ENCODE results near the gene ALKBH4. TPM values are rescaled to one million over a fixed set of nuclear protein-coding genes. Genes with fewer than 3 reads are reported as not detected.
"Not testable (repeated sequence)": the region's sequence is repeated elsewhere in the genome, so short reads cannot be mapped to it uniquely, and the experiment has no call there.

The ALKBH4 gene
- total RNA-seq, 1 donor from 2014 or later: 7.0 TPM

DNA sequence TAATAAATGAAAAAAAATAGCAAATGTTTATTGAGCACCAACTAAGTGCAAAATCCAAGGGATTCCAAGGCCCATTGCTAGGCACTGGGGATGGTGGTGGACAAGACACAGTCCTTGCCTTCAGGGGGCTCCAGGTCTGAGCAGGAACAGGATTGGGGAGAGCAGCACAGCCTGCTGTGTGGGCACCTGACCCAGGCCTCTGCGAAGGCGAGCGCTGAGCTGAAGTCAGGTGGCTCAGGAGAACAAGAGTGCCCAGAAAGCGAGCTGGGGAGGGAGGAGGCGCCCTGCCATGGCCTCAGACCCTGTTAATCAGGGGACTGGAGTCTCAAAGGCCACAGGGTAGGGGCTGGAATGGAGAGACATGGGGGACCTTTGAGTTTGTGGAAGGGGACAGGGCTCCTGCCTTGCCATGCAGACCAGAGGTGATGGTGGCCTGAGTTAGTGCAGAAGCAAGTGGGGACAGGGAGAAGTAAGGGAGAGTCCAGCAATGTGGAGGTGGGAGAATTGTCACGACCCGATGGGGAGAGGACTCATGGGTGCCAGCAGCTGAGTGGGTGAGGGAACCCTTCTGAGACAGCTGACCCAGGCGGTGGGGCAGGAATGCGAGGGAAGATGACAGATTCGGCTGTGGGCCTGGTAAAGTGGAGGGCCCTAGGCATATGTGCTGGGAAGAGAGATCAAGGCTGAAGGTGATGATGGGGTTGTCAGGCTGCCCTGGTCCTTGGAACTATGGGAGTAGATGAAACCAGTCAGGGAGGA is 35.3 kb downstream of the ALKBH4 start:
- DNase-seq (ENCODE audit: low spot score): no peak

DNA sequence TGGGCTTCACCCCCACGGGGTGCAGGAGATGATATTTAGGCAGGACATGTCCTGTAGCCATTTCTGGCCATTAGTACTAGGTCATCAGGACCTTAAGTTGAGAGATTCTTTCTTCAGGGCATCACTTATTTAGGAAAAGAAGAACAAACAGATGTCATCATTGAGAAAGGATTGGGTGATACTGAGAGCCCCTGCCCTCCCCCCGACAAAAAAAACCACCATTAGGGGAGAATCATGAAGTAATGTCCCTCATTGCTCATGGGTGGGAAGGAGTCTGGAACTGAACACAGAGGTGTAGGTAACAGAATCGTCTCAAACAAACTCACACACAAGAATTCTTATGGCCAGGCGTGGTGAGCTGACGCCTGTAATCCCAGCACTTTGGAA is 37.7 kb downstream of the ALKBH4 start:
- DNase-seq (ENCODE audit: low spot score): no peak

DNA sequence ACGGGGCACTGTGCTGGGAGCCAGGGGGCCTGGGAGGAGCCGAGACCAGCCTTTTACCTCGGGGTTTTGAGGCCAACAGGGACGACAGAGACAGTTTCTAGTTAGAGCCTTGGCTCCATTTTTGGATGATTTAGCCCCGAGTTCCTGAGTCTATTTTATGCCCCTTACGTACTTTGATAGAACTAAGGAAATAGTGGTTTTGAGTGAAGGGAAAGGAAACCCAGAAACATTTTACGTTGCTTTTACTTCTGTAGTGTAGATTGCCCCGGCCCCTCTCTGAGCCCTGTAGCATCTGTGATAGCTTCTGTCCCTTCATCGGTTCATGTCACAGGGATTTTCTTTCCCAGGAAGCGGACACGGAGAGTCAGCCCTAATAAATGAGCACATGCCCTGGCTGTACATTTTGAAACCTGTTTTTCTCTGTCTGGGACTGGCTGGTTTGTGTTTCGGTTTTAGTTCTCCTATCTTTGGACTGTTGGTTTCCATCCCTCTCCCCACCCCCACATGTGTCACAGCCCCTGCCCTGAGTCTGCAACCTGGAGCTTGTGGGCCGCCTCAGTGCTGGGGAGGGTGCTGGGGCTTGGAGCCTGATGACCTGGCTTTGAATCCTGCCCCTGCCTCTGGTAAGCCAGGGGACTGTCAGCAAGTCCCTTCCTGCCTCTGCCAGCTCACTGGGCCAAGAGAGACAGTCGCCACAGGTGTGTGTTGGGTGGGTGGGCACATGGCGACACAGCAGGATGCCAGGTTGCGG is 38.2 kb downstream of the ALKBH4 start:
- DNase-seq (ENCODE audit: low spot score): no peak

DNA sequence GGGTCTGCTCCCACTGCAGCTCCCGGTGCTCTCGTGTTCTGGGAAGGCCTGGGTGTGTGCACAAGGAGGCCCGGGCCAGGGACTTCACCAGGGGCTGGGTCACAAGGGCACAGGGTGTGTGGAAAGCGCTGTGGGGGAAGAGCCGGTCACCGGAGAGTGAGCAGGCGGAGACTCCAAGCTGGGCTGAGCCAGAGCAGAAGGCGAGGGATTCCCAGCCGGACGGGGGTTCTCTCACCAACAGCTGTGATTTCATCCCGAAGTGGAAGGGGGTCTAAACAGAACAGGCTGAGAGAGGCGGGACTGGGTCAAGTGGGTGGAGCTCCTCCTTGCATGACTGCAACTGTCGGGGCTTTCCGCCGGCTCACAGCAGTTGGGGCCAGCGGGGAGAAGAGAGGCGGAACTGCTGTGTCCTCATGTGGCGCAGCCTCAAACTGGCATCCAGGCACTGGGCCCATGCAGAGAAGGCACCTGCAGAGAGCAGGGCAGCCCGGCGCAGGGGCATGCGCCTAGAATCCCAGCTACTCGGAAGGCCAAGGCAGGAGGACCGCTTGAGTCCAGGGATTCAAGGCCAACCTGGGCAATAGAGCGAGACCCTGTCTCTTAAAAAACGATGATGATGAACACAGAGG is 38.9 kb downstream of the ALKBH4 start:
- DNase-seq (ENCODE audit: low spot score): no peak

DNA sequence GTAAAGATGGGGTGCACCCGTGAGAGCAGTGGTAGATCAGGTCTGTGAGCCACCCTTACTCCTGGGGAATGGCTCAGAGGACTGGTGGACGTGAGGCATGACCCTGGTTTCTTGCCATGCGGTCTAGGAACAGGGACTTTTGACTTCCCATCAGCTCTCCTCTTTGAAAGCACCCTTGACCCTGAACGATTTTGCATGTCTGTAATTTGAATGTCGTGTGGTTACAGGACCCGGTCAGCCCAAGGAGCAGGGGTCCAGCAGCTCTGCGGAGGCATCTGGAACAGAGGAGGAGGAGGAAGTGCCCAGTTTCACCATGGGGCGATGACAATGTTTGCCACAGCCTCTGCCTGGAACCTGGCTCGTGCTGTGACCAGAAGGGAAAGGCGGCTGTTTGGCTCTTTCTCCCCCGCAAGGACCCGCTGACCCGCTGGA is 39.9 kb downstream of the ALKBH4 start:
- no peak for DNase-seq (ENCODE audit: low spot score)

DNA sequence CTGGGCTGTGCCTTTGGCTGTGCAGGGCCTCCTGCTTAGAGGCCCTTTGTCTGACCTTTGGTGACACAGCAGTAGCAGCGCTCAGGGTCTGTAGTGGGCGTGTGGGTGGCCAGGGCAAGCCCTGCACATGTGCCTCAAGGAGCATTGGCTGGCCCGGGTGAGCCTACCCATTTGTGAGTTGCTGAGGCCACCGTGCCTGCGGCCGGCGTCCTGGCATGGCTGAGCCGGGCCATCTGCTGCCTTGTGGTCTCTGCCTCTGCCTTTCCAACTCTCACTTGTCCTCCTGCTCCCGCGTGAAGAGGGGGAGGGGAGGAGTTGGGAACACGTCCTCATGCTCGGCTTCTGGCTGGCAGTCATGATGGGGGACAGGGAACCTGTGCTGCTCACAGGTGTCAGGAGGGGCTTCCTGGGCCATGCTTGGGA is 40.5 kb downstream of the ALKBH4 start:
- no peak for DNase-seq (ENCODE audit: low spot score)

DNA sequence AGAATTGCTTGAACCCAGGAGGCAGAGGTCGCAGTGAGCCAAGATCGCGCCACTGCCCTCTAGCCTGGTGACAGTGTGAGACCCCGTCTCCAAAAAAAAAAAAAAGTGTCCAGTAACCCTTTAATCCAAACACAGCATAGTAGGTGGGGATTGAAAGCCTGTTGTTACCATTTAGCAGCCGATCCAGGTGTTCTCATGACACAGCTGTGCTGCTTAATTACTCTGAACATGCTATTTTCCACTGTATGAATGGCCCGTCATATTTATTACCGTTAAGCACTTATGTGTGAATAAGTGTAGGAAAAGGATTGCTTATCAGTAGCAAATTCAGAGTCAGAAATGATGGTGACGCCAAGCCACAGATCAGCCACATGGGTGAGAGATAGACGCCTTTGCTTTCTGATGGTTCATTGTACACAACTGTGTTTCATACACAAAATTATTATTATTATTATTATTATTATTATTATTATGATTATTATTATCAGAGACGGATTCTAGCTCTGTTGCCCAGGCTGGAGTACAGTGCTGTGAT is 42.9 kb downstream of the ALKBH4 start:
- no peak for DNase-seq (ENCODE audit: low spot score)

DNA sequence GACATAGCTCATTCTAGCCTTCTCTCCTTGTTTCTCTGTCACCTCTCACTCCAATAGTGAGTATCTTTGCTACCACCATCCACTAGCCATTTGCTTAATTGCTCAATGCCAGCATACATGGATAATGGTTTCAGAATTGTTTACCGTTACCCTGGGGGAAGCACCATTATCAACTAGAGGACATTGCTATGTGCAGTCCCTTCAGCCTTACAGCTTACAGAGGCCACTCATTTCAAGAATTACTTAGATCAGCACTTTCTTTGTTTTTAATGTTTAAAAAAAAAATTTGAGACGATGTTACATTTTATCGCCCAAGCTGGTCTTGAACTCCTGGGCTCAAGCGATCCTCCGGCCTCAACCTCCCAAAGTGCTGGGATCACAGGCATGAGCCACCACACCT is 46.1 kb downstream of the ALKBH4 start:
- DNase-seq (ENCODE audit: low spot score): no peak

DNA sequence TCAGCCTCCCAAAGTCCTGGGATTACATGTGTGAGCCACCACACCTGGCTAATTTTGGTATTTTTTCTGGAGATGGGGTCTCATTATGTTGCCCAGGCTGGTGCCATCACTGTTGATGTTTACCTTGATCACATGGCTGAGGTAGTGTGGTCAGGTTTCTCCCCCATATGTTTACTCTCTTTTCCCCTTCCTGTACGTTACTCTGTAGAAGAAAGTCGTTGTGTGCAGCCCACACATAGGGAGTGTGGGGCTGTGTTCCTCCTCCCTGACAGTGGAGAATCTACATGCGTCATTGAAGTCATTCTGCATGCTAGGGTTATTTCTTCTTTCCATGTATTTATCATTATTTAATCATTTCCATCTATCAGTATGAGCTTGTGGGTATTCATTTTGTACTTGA is 47.6 kb downstream of the ALKBH4 start:
- no peak for DNase-seq (ENCODE audit: low spot score)

DNA sequence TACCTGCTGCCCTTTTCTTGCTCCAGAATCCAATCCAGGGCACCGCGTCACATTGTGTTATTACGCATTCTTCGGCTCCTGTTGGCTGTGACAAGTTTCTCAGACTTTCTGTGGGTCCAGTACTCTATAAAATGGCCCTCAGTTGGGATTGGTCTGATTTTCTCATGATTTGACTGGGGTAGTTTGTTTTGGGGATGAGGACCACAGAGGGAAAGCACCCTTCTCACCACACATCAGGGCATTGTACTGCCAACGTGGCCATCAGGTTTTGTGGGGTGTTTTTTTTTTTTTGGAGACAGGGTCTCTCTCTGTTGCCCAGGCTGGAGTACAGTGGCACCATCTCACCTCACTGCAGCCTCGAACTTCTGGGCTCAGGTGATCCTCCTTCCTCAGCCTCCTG is 48.3 kb downstream of the ALKBH4 start:
- no peak for DNase-seq (ENCODE audit: low spot score)

DNA sequence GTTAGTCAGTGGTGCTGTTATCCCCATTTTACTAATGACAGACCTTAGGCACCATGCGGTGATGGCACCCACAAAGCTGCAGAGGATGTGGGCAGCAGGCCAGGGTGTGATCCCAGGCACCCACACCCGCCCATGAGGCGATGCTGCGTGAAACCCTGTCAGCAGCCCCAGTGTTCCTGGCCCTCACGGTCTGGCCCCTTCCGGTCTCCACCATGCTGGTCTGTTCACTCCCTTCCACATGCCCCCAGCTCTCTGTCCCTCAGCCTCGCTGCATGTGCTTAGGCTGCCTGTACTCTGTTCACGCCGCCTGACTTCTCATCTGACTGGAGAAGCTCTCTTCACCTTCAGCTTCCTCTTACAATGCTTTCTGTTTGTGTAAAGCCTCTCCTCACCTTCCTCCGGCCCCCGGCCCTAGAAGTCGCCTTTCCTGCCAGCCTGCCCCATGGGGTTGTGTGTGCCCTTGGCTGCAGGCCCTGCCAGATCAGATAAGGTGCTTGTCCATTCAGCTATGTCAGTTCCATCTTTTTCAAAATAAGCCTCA is 48.9 kb downstream of the ALKBH4 start:
- no peak for DNase-seq (ENCODE audit: low spot score)

DNA sequence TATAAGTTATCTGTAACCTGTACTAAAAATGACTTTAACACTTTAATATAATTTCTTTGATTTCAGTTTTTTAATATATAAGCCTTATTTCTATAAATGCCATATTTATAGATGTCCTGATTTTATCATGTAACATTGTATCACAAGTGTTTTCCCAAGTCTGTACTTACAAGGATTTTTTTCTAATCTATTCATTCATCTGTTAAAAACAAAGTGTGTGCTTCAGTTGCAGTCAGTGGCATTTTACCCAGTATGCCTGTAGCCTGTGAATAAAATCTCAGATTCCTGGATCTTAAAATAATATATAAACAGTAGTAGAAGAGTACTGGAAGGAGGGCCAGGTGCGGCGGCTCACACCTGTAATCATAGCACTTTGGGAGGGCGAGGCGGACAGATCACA is 51.1 kb downstream of the ALKBH4 start:
- no peak for DNase-seq (ENCODE audit: low spot score)

DNA sequence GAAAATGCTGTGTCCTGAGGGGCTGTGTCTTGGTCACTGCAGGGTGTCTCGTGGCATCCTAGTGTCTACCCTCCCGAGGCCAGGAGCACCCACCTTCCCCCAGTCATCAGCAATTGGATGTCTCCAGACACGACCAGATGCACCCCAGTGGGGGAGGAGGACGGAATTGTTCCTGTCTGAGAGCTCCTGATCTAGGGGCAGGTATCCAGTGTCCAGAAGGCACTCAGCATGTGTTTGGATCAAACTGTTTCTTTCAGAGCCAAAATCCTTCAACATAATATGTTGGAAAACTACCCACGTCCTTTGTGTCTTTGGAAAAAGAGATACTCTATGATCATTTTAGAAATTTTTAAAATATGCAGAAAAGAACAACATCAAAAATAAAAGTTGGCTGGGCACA is 51.6 kb downstream of the ALKBH4 start:
- DNase-seq (ENCODE audit: low spot score): no peak

DNA sequence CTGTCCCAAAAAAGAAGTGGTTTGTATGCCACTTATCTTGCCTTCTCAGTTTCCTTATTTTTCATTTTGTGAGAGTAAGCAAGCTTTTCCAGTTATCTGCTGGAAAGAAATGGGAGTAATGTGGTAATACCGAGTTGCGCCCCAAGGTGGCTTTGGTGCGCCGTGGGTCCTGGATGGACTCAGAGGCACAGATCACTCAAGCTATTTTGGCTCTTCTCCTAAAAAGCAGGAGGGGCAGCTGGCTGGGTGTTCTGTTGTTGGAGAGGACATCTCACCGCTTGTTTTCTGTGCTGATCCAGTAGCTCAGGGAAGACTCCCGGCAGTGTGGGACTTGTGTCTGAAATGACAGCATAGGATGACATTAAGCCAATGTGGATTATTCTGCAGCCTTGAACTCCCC is 52.1 kb downstream of the ALKBH4 start:
- no peak for DNase-seq (ENCODE audit: low spot score)

DNA sequence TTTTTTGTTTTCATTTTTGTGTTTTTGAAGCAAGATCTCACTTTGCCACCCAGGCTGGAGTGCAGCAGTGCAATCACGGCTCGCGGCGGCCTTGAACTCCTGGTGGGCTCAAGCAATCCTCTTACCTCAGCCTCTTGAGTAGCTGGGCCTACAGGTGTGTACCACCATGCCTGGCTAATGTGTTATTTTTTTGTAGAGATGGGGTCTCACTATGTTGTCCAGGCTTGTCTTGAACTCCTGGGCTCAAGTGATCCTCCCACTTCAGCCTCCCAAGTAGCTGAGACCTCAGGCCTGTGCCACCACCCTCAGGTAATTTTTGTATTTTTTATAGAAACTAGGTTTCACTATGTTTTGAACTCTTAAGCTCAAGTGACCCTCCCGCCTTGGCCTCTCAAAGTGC is 53.7 kb downstream of the ALKBH4 start:
- DNase-seq (ENCODE audit: low spot score): no peak

DNA sequence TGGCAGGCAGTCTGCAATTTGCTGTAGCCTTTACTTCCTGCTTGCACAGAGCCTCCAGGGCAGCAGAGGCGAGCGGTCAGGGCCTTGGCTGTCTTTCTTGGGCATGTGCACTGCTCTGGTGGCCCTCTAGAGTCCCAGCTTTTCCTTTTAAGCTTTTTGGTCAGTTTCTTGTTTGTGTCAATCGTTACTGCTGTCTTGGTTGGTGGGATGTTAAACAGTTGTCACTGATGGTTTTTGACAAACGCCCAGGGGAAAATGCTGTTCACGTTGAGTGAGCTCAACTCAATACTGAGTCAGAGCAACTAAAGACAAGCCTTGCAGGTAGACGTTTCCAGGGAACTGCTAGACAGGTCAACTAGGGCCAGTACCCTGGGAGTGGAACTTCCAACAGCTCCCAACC is 54.5 kb downstream of the ALKBH4 start:
- DNase-seq (ENCODE audit: low spot score): no peak

DNA sequence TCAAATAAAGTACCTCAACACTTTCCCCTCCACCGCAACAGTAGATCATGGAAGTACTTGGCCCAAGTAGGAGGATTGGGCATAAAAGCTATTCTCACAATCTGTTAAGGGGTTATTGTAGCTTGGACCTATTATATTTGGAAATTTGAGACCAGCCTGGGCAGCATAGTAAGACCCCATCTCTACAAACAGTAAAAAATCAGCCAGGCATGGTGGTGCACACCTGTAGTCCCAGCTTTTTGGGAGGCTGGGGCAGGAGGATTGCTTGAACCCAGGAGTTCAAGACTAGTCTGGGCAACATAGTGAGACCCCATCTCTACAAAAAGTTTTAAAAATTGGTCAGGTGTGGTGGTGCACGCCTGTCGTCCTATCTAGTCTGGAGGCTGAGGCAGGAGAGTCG is 55.3 kb downstream of the ALKBH4 start:
- no peak for DNase-seq (ENCODE audit: low spot score)

DNA sequence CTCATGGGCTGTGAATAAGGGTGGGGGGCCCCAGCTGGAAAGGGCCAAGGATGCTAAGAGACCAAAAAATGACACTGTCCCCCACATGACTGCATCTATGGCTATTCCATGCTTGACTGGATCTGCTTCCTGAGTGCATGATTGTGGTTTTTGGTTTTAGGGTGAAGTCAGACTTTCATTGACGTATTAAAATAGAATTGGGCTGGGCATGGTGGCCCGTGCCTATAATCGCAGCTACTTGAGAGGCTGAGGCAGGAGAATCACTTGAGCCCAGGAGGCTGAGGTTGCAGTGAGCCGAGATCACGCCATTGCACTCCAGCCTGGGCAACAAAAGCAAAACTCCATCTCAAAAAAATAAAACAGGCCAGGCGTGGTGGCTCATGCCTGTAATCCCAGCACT is 56.1 kb downstream of the ALKBH4 start:
- not testable (repeated sequence) for DNase-seq (ENCODE audit: low spot score)

DNA sequence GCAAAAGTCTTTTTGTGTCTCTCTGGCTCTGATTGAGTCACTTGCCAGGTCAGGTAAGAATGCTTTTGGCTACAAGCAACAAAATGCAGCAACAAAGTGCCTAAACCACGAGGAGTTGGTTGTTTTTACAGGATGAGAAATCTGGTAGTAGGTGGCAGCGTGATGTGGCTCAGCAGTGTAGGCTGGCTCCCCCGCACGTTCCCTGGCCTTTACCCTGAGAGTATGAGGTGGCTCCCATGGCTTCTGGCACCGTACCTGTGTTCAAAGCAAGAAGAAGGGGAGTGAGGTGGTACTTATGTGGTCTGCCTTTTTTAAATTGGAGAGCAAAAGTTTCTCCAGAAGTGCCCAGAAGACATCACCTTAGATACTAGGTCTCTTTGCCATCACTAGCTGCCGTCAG is 56.8 kb downstream of the ALKBH4 start:
- DNase-seq (ENCODE audit: low spot score): no peak
